Measurements from ENCODE around the gene RAX2. TPM values are rescaled to one million over a fixed set of nuclear protein-coding genes. Genes with fewer than 3 reads are reported as not detected.

The RAX2 gene
- total RNA-seq, 4 donors from 2014 or later: not detected

DNA sequence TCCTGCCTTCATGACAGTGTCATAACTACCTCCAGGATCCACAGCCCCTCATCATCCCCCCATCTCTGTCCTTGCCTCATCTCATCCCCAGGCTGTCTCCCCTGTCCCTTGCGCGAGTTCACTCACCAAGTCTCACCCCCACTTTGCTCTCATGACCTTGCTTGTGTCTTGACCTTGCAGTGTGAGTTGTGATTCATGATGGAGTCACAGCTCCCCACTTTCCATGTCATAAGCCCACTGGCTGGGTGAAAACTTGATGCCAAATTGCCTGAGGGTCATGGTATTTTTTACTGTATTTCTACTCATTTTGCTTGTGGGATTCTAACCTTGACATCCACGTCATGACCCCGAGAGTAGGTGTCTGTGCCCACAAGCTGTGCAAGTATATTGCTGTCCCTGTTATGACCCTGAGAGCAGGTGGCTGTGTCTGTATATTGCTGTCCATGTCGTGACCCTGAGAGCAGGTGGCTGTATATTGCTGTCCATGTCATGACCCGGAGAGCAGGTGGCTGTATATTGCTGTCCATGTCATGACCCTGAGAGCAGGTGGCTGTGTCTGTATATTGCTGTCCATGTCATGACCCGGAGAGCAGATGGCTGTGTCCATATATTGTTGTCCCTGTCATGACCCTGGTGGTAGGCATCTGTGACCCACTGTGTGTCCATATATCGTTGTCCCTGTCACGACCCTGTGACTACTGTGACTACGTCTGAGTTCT lies 34.4 kb downstream of the RAX2 start:
- Histone ChIP-seq H3K4me3 (no peak overlapping the region), H3K27ac (replicated peaks in 1 of 4) (no peak overlapping the region), H3K4me1 (no peaks in the 10 kb centered on the region), H3K27me3 (peaks cover 0 to 17% (median 0%) of the 10 kb centered on the region in 4 donors), H3K36me3 (no peaks in the 10 kb centered on the region), H3K9me3 (no peaks in the 10 kb centered on the region)
- WGBS: 89% methylated on average over 10 of the region's 10 CpGs
- no peak for TF ChIP-seq POLR2AphosphoS5 (IDR thresholded peaks at IDR 0.05)
- no peak for TF ChIP-seq CTCF (IDR thresholded peaks at IDR 0.05)
- no peak for TF ChIP-seq EP300 (IDR thresholded peaks at IDR 0.05)
- TF ChIP-seq POLR2A (IDR thresholded peaks at IDR 0.05; ENCODE audit: low read depth): no peak
- DNase-seq (ENCODE audit: extremely low spot score): no peak
- intact Hi-C loops (cut with DNase I): no loop called here

GRCh38 chr19:3736106-3736724 lies 35.8 kb downstream of the RAX2 start:
- Histone ChIP-seq H3K9me3 (no peaks in the 10 kb centered on the region), H3K4me3 (no peak overlapping the region), H3K4me1 (no peaks in the 10 kb centered on the region), H3K27ac (replicated peaks in 1 of 4) (no peak overlapping the region), H3K36me3 (no peaks in the 10 kb centered on the region), H3K27me3 (peaks cover 0 to 17% (median 0%) of the 10 kb centered on the region in 4 donors)
- intact Hi-C loops (cut with DNase I): no loop called here
- 70% methylated on average over 8 of the region's 21 CpGs for WGBS
- no peak for TF ChIP-seq POLR2A (IDR thresholded peaks at IDR 0.05; ENCODE audit: low read depth)
- TF ChIP-seq CTCF (IDR thresholded peaks at IDR 0.05): no peak
- no peak for TF ChIP-seq EP300 (IDR thresholded peaks at IDR 0.05)
- no peak for TF ChIP-seq POLR2AphosphoS5 (IDR thresholded peaks at IDR 0.05)
- no peak for DNase-seq (ENCODE audit: extremely low spot score)

GRCh38 chr19:3734310-3734600 lies 37.8 kb downstream of the RAX2 start:
- no peaks in the 10 kb centered on the region for H3K4me1 ChIP-seq
- peaks cover 0 to 1% (median 0%) of the 10 kb centered on the region in 4 donors for H3K9me3 ChIP-seq
- H3K27ac ChIP-seq (replicated peaks in 1 of 4): no peak overlapping the region
- H3K4me3 ChIP-seq: no peak overlapping the region
- TF ChIP-seq CTCF (IDR thresholded peaks at IDR 0.05) (no peak), POLR2AphosphoS5 (IDR thresholded peaks at IDR 0.05) (no peak), EP300 (IDR thresholded peaks at IDR 0.05) (no peak), POLR2A (IDR thresholded peaks at IDR 0.05; ENCODE audit: low read depth) (no peak)
- peaks cover 0 to 17% (median 0%) of the 10 kb centered on the region in 4 donors for H3K27me3 ChIP-seq
- no peaks in the 10 kb centered on the region for H3K36me3 ChIP-seq
- no peak for DNase-seq (ENCODE audit: extremely low spot score)
- WGBS: 95% methylated on average over 14 of the region's 14 CpGs
- intact Hi-C loops (cut with DNase I): no loop called here

- 67% methylated on average over 14 of the region's 20 CpGs for WGBS
- intact Hi-C loops (cut with DNase I): no loop called here
- H3K27me3 ChIP-seq: peaks cover 0 to 12% (median 0%) of the 10 kb centered on the region in 4 donors
Measured at GRCh38 chr19:3733549-3734309, 38.3 kb downstream of the RAX2 start.

More at GRCh38 chr19:3733549-3734309, 38.3 kb downstream of the RAX2 start:
- Histone ChIP-seq H3K36me3 (no peaks in the 10 kb centered on the region), H3K9me3 (peaks cover 0 to 5% (median 0%) of the 10 kb centered on the region in 4 donors), H3K27ac (replicated peaks in 1 of 4) (no peak overlapping the region), H3K4me3 (no peak overlapping the region), H3K4me1 (no peaks in the 10 kb centered on the region)
- DNase-seq (ENCODE audit: extremely low spot score): no peak
- TF ChIP-seq CTCF (IDR thresholded peaks at IDR 0.05) (no peak), EP300 (IDR thresholded peaks at IDR 0.05) (no peak), POLR2A (IDR thresholded peaks at IDR 0.05; ENCODE audit: low read depth) (no peak), POLR2AphosphoS5 (IDR thresholded peaks at IDR 0.05) (no peak)
